ENCODE data around the gene ZNF280D.

- TF ChIP-seq CTCF (IDR thresholded peaks at IDR 0.05) (no peak), POLR2A (IDR thresholded peaks at IDR 0.05) (no peak)
These were observed 16.7 kb upstream of the ZNF280D start for GRCh38 chr15:56749982-56750381.
